HCT116 (cell line): ENCODE data around the gene TRPV2. TPM values are rescaled to one million over a fixed set of nuclear protein-coding genes. Genes with fewer than 3 reads are reported as not detected.

Source experiments
- ATAC-seq: fragments of 200-7000 bp; cut with Tn5 transposase; 2 replicates; pipeline ENCODE4 v1.9.1; 2020; ENCODE audit warnings: mild to moderate bottlenecking, moderate library complexity
- BruUV-seq: library from RNA; stranded (reverse); fragments of 400-500 nt; replicated peaks from 2 replicates; lab custom pipeline; 2021; lab: Mats Ljungman, UMichigan
- CTCF ChIA-PET: fragments of 300-600 bp; sonication (Branson Sonifier 250); formaldehyde crosslinking; loops from one replicate; lab custom pipeline; 2021; ENCODE audit warnings: antibody characterized with exemption; lab: Charles Lee
- POLR2A ChIA-PET: fragments of 300-600, 350-600 bp; sonication (Branson Sonifier 250); formaldehyde crosslinking; loops from one replicate; lab custom pipeline; 2021; ENCODE audit warnings: antibody characterized with exemption; lab: Charles Lee
- RAD21 ChIA-PET, 2 experiments: fragments of 300-600 bp; sonication (Branson Sonifier 250); formaldehyde crosslinking; loops; one replicate each; lab custom pipeline; 2023; ENCODE audit warnings: low total read pairs in 2 of 2; ENCODE audit not compliant: uncharacterized antibody in 2 of 2, unreplicated experiment in 2 of 2, low non-redundant PET in 1 of 2; lab: Charles Lee
- DNase-seq: peaks from one replicate; pipeline ENCODE4 v3.0.0-alpha.2; 2010; ENCODE audit warnings: low read depth, low spot score
- H2AFZ ChIP-seq: fragments of 200-600 bp; shearing (Covaris generic), sonication (generic); 2 replicates; pipeline ENCODE4 v1.6.1; 2017; ENCODE audit warnings: low read depth, mixed run types, mixed read lengths, antibody characterized with exemption, low read length; ENCODE audit not compliant: poor library complexity, severe bottlenecking
- H3K27ac ChIP-seq: 2 replicates; pipeline ENCODE4 v1.5.1; 2012; ENCODE audit warnings: low read depth, low read length
- H3K27me3 ChIP-seq: fragments of 200-600 bp; sonication (generic); 2 replicates; pipeline ENCODE4 v1.6.1; 2016; ENCODE audit warnings: mixed run types, low read length, mixed read lengths; ENCODE audit not compliant: insufficient read depth
- H3K36me3 ChIP-seq, 2 experiments: fragments of 200-500 bp in 1 of 2; fragments of 200-600 bp in 1 of 2; sonication (Bioruptor generic) in 1 of 2; sonication (generic) in 1 of 2; 2 replicates each; pipeline versions ENCODE4 v1.5.1 to v1.6.1; 2014 to 2016; ENCODE audit warnings: low read length in 2 of 2, inconsistent platforms in 1 of 2, mixed read lengths in 1 of 2, mixed run types in 1 of 2; ENCODE audit not compliant: insufficient read depth in 2 of 2, control insufficient read depth in 1 of 2
- H3K4me1 ChIP-seq, 2 experiments: fragments of 200-600 bp in 1 of 2; sonication (generic) in 1 of 2; 2 replicates each; pipeline versions ENCODE4 v1.5.1 to v1.6.1; 2012 to 2017; ENCODE audit warnings: low read length in 2 of 2, inconsistent platforms in 1 of 2, mild to moderate bottlenecking in 1 of 2, mixed read lengths in 1 of 2, mixed run types in 1 of 2, moderate library complexity in 1 of 2; ENCODE audit not compliant: insufficient read depth in 2 of 2, control insufficient read depth in 1 of 2
- H3K4me2 ChIP-seq: fragments of 200-600 bp; sonication (generic); 2 replicates; pipeline ENCODE4 v1.6.1; 2017; ENCODE audit warnings: mixed run types, low read length, mixed read lengths
- H3K4me3 ChIP-seq, 2 experiments: fragments of 200-600 bp in 1 of 2; sonication (generic) in 1 of 2; replicated peaks in 1 of 2; 2 replicates each; pipeline ENCODE4 v1.5.1; 2011 to 2016; ENCODE audit warnings: low read length in 2 of 2, control low read depth in 1 of 2, low read depth in 1 of 2, mild to moderate bottlenecking in 1 of 2, mixed read lengths in 1 of 2, mixed run types in 1 of 2
- H3K79me2 ChIP-seq: fragments of 200-600 bp; sonication (generic); 2 replicates; pipeline ENCODE4 v1.6.1; 2017; ENCODE audit warnings: mild to moderate bottlenecking, mixed run types, low read length, moderate library complexity, mixed read lengths; ENCODE audit not compliant: insufficient read depth
- H3K9ac ChIP-seq: fragments of 200-600 bp; sonication (generic); 2 replicates; pipeline ENCODE4 v1.6.1; 2016; ENCODE audit warnings: low read length, mixed read lengths
- H3K9me2 ChIP-seq: fragments of 200-600 bp; sonication (generic), shearing (Covaris generic); 2 replicates; pipeline ENCODE4 v1.6.1; 2017; ENCODE audit warnings: mixed run types, mild to moderate bottlenecking, moderate library complexity; ENCODE audit not compliant: insufficient read depth
- H3K9me3 ChIP-seq, 2 experiments: fragments of 200-500 bp in 1 of 2; fragments of 200-600 bp in 1 of 2; sonication (Bioruptor generic) in 1 of 2; sonication (generic) in 1 of 2; 2 replicates each; pipeline ENCODE4 v1.6.1; 2014 to 2017; ENCODE audit warnings: low read length in 2 of 2, mixed read lengths in 2 of 2, inconsistent platforms in 1 of 2, low read depth in 1 of 2, mild to moderate bottlenecking in 1 of 2, mixed run types in 1 of 2, moderate library complexity in 1 of 2; ENCODE audit not compliant: control insufficient read depth in 1 of 2, insufficient read depth in 1 of 2
- H4K20me1 ChIP-seq: fragments of 200-600 bp; sonication (generic), shearing (Covaris generic); 2 replicates; pipeline ENCODE4 v1.6.1; 2017; ENCODE audit warnings: mixed run types, mild to moderate bottlenecking, moderate library complexity; ENCODE audit not compliant: insufficient read depth
- CBX3 ChIP-seq: IDR thresholded peaks from 2 replicates; pipeline ENCODE4 v1.6.1; 2012; ENCODE audit warnings: low read depth
- EGR1 ChIP-seq: IDR thresholded peaks from 2 replicates; pipeline ENCODE4 v1.6.1; 2012; ENCODE audit warnings: low read depth
- ELF1 ChIP-seq: IDR thresholded peaks from 2 replicates; pipeline ENCODE4 v1.6.1; 2012; ENCODE audit warnings: low read depth, borderline replicate concordance
- FOSL1 ChIP-seq: IDR thresholded peaks from 2 replicates; pipeline ENCODE4 v1.6.1; 2012; ENCODE audit warnings: low read depth
- JUND ChIP-seq: IDR thresholded peaks from 2 replicates; pipeline ENCODE4 v1.6.1; 2012
- SIN3A ChIP-seq: IDR thresholded peaks from 2 replicates; pipeline ENCODE4 v1.6.1; 2012; ENCODE audit warnings: low read depth
- SRF ChIP-seq: IDR thresholded peaks from 2 replicates; pipeline ENCODE4 v1.6.1; 2012; ENCODE audit warnings: low read depth
- TCF7L2 ChIP-seq: IDR thresholded peaks from 2 replicates; pipeline ENCODE4 v1.7.0; 2011; ENCODE audit warnings: borderline replicate concordance, inconsistent platforms; ENCODE audit not compliant: insufficient read depth, insufficient read length; ENCODE audit errors: extremely low read depth
- ZBTB33 ChIP-seq: IDR thresholded peaks from 2 replicates; pipeline ENCODE4 v1.6.1; 2011; ENCODE audit warnings: mild to moderate bottlenecking, low read length, moderate library complexity; ENCODE audit not compliant: insufficient replicate concordance; ENCODE audit errors: extremely low read depth
- ZFX ChIP-seq: fragments of 450-650 bp; IDR thresholded peaks from 2 replicates; pipeline ENCODE4 v1.6.1; 2017
- intact Hi-C: fragments of 100-400 bp; cut with micrococcal nuclease; formaldehyde crosslinking; loops from 2 replicates; pipeline ENCODE4 v1.10.0; 2022
- total RNA-seq: library from RNA; stranded (reverse); gene quantifications from one replicate; pipeline ENCODE4 v1.2.1, GENCODE V29; 2021; ENCODE audit not compliant: unreplicated experiment
- TF ChIP-seq, protein P1 (sequence below), 3 experiments: fragments of 200-600 bp in 1 of 3; sonication (generic) in 1 of 3; IDR thresholded peaks in 2 of 3; conservative IDR thresholded peaks in 1 of 3; 2 replicates each; pipeline ENCODE4 v1.5.1; 2012 to 2017; ENCODE audit warnings: low read depth in 2 of 3, low read length in 2 of 3, antibody characterized with exemption in 1 of 3, borderline replicate concordance in 1 of 3, control low read depth in 1 of 3, mild to moderate bottlenecking in 1 of 3, mixed read lengths in 1 of 3, mixed run types in 1 of 3, moderate library complexity in 1 of 3; ENCODE audit not compliant: insufficient read depth in 1 of 3
- TF ChIP-seq, protein P2 (sequence below): IDR thresholded peaks from 2 replicates; pipeline ENCODE4 v1.6.1; 2012

TRPV2 gene
- total RNA-seq, 1 experiment from 2014 or later = 2.7 TPM

GRCh38 chr17:16482253-16482652 is 66.9 kb downstream of the TRPV2 start:
- ATAC-seq (no peak), DNase-seq (no peak)
- RAD21 ChIA-PET = no interaction called here
- Histone ChIP-seq H3K9me3 (no peaks in the 10 kb centered on the region), H3K27ac (no peak overlapping the region), H3K36me3 (no peaks in the 10 kb centered on the region), H4K20me1 (no peaks in the 10 kb centered on the region), H3K79me2 (no peaks in the 10 kb centered on the region), H2AFZ (no peak overlapping the region), H3K4me2 (no peak overlapping the region), H3K9ac (no peak overlapping the region), H3K4me1 (peaks cover 18% of the 10 kb centered on the region in 2 experiments), H3K9me2 (no peaks in the 10 kb centered on the region), H3K4me3 (no peak overlapping the region), H3K27me3 (no peaks in the 10 kb centered on the region)
- POLR2A ChIA-PET = no interaction called here
- CTCF ChIA-PET = no interaction called here
- TF ChIP-seq CBX3 = no peak
- TF ChIP-seq FOSL1 = no peak
- TF ChIP-seq, protein P1, sequence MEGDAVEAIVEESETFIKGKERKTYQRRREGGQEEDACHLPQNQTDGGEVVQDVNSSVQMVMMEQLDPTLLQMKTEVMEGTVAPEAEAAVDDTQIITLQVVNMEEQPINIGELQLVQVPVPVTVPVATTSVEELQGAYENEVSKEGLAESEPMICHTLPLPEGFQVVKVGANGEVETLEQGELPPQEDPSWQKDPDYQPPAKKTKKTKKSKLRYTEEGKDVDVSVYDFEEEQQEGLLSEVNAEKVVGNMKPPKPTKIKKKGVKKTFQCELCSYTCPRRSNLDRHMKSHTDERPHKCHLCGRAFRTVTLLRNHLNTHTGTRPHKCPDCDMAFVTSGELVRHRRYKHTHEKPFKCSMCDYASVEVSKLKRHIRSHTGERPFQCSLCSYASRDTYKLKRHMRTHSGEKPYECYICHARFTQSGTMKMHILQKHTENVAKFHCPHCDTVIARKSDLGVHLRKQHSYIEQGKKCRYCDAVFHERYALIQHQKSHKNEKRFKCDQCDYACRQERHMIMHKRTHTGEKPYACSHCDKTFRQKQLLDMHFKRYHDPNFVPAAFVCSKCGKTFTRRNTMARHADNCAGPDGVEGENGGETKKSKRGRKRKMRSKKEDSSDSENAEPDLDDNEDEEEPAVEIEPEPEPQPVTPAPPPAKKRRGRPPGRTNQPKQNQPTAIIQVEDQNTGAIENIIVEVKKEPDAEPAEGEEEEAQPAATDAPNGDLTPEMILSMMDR (IDR thresholded peaks at IDR 0.05 in 2 of 3, conservative IDR thresholded peaks at IDR 0.05 in 1 of 3; ENCODE audit: borderline replicate concordance in 1 of 3, insufficient read depth in 1 of 3, low read depth in 2 of 3, low read length in 2 of 3) = no peak
- no peak for TF ChIP-seq ELF1
- TF ChIP-seq, protein P2, sequence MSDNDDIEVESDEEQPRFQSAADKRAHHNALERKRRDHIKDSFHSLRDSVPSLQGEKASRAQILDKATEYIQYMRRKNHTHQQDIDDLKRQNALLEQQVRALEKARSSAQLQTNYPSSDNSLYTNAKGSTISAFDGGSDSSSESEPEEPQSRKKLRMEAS = no peak
- no peak for TF ChIP-seq EGR1
- no peak for TF ChIP-seq TCF7L2
- intact Hi-C loops = no loop called here
- no TSS peak for BruUV-seq

DNA sequence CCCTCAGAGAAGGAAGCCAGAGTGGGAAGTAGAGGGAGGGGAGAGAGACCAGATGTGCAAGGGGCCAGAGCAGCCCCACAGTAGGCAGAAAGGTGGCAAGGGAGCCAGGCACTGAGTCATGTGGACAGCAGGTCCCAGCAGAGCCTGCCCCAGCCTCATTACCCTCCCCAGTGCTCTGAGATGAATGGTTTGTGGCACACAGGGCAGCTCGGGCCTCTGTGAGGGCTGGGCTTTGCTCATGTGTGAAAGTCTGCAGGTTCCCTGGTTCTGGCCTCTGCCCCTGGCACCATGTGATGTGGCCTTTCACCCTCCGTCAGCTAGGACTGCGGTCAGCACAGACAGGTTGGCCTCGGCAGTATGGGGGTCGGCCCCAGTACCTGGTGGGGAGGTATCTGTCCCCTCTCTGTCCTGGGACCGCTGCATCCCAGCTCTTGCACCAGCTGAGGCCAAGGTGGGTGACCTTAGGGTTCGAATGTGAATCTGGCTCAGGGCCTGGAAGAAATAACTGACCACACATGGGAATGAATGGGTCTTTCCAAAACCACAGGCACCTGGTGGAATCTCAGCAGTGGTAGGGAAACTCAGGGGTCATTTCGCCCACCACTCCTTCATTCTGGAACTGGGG is 67.8 kb downstream of the TRPV2 start:
- RAD21 ChIA-PET = no interaction called here
- no peak overlapping the region for H3K4me2 ChIP-seq
- intact Hi-C loops = no loop called here
- POLR2A ChIA-PET = no interaction called here
- H3K9ac ChIP-seq = no peak overlapping the region
- CTCF ChIA-PET = no interaction called here
- no peak overlapping the region for H3K4me3 ChIP-seq
- H3K27ac ChIP-seq = no peak overlapping the region
- no peaks in the 10 kb centered on the region for H3K9me3 ChIP-seq
- no peaks in the 10 kb centered on the region for H3K9me2 ChIP-seq
- peaks cover 9 to 12% of the 10 kb centered on the region in 2 experiments; a peak in 3 of 4 replicates for H3K4me1 ChIP-seq
- ATAC-seq (no peak), DNase-seq (no peak)
- H3K79me2 ChIP-seq = no peaks in the 10 kb centered on the region
- no peaks in the 10 kb centered on the region for H4K20me1 ChIP-seq
- H2AFZ ChIP-seq = no peak overlapping the region
- no TSS peak for BruUV-seq
- no peaks in the 10 kb centered on the region for H3K36me3 ChIP-seq
- no peaks in the 10 kb centered on the region for H3K27me3 ChIP-seq
- TF ChIP-seq SIN3A = no peak
- TF ChIP-seq TCF7L2 = no peak
- TF ChIP-seq, protein P2 = no peak
- no peak for TF ChIP-seq ZBTB33
- TF ChIP-seq SRF = no peak
- no peak for TF ChIP-seq JUND
- no peak for TF ChIP-seq FOSL1
- TF ChIP-seq ELF1 = no peak
- no peak for TF ChIP-seq ZFX
